ENCODE measurements around the gene DBNL.

DBNL gene

GRCh38 chr7:44107961-44108767, 63.7 kb downstream of the DBNL start:
- no peaks in the 10 kb centered on the region for H3K9me3 Mint-ChIP-seq

GRCh38 chr7:44108768-44109750, 64.6 kb downstream of the DBNL start:
- Mint-ChIP-seq H3K4me1 (ENCODE audit: low read depth) (peaks cover 13% of the 10 kb centered on the region), H3K27me3 (ENCODE audit: low read depth) (peaks cover 6% of the 10 kb centered on the region), H3K4me3 (no peak overlapping the region), H3K27ac (no peak overlapping the region), H3K9me3 (no peaks in the 10 kb centered on the region), H3K36me3 (ENCODE audit: low read depth) (peaks cover 6% of the 10 kb centered on the region)
- no peak for DNase-seq (ENCODE audit: low spot score)

More at GRCh38 chr7:44107961-44108767, 63.7 kb downstream of the DBNL start:
- H3K4me3 Mint-ChIP-seq: no peak overlapping the region
- peaks cover 13% of the 10 kb centered on the region for H3K4me1 Mint-ChIP-seq (ENCODE audit: low read depth)
- no peak for DNase-seq (ENCODE audit: low spot score)
- H3K27ac Mint-ChIP-seq: no peak overlapping the region
- H3K36me3 Mint-ChIP-seq (ENCODE audit: low read depth): peaks cover 1% of the 10 kb centered on the region
- H3K27me3 Mint-ChIP-seq (ENCODE audit: low read depth): peaks cover 9% of the 10 kb centered on the region

GRCh38 chr7:44109991-44110390, 65.5 kb downstream of the DBNL start:
- H3K4me3 Mint-ChIP-seq: no peak overlapping the region
- no peak overlapping the region for H3K27ac Mint-ChIP-seq
- peaks cover 9% of the 10 kb centered on the region for H3K36me3 Mint-ChIP-seq (ENCODE audit: low read depth)
- H3K9me3 Mint-ChIP-seq: no peaks in the 10 kb centered on the region
- DNase-seq (ENCODE audit: low spot score): no peak
- H3K27me3 Mint-ChIP-seq (ENCODE audit: low read depth): peaks cover 6% of the 10 kb centered on the region
- H3K4me1 Mint-ChIP-seq (ENCODE audit: low read depth): peaks cover 11% of the 10 kb centered on the region

GRCh38 chr7:44110719-44111635, 66.5 kb downstream of the DBNL start:
- peaks cover 2% of the 10 kb centered on the region for H3K4me1 Mint-ChIP-seq (ENCODE audit: low read depth)
- H3K27me3 Mint-ChIP-seq (ENCODE audit: low read depth): no peaks in the 10 kb centered on the region
- no peak overlapping the region for H3K27ac Mint-ChIP-seq
- H3K36me3 Mint-ChIP-seq (ENCODE audit: low read depth): peaks cover 11% of the 10 kb centered on the region
- no peak overlapping the region for H3K4me3 Mint-ChIP-seq
- DNase-seq (ENCODE audit: low spot score): no peak
- no peaks in the 10 kb centered on the region for H3K9me3 Mint-ChIP-seq

All from T-helper 2 cell treated with Interferon-gamma antibody and Interleukin-4, amounts not matched to agents 5 μg/mL and 100 μg/mL, for 36 hours (primary cell).